Right forelimb (tissue), 1 donor: ENCODE data around the gene LARGE1.

Experiments used
- DNase-seq: peaks from one replicate; pipeline ENCODE4 v3.0.0-alpha.2; 2018

Gene LARGE1

GRCh38 chr22:33337524-33337923 is 582.8 kb downstream of the LARGE1 start:
- DNase-seq = no peak

GRCh38 chr22:33335611-33336279 is 584.5 kb downstream of the LARGE1 start:
- DNase-seq = no peak

- no peak for DNase-seq
These were observed 587.7 kb downstream of the LARGE1 start for GRCh38 chr22:33332538-33332937.

- DNase-seq = no peak
These were observed 589.3 kb downstream of the LARGE1 start for GRCh38 chr22:33331017-33331416.

GRCh38 chr22:33330534-33330933 is 589.7 kb downstream of the LARGE1 start:
- DNase-seq = no peak

GRCh38 chr22:33329398-33329797 is 590.9 kb downstream of the LARGE1 start:
- DNase-seq = no peak

GRCh38 chr22:33328789-33329296 is 591.4 kb downstream of the LARGE1 start:
- DNase-seq = no peak

- DNase-seq = no peak
These were observed 592.9 kb downstream of the LARGE1 start for GRCh38 chr22:33327348-33327860.

GRCh38 chr22:33326540-33327295 is 593.6 kb downstream of the LARGE1 start:
- no peak for DNase-seq

GRCh38 chr22:33325232-33326004 is 594.9 kb downstream of the LARGE1 start:
- no peak for DNase-seq

- no peak for DNase-seq
These were observed 596.0 kb downstream of the LARGE1 start for GRCh38 chr22:33324228-33324627.

- no peak for DNase-seq
These were observed 598.8 kb downstream of the LARGE1 start for GRCh38 chr22:33321466-33321865.

- DNase-seq = no peak
These were observed 604.3 kb downstream of the LARGE1 start for GRCh38 chr22:33315954-33316353.

- no peak for DNase-seq
These were observed 605.2 kb downstream of the LARGE1 start for GRCh38 chr22:33315117-33315516.

GRCh38 chr22:33314316-33314715 is 606.0 kb downstream of the LARGE1 start:
- DNase-seq = no peak

GRCh38 chr22:33303099-33303498 is 617.2 kb downstream of the LARGE1 start:
- DNase-seq = no peak

- DNase-seq = no peak
These were observed 617.7 kb downstream of the LARGE1 start for GRCh38 chr22:33302549-33302948.

GRCh38 chr22:33302049-33302545 is 618.2 kb downstream of the LARGE1 start:
- peak; percentile 87 for DNase-seq

- DNase-seq = no peak
These were observed 620.1 kb downstream of the LARGE1 start for GRCh38 chr22:33300165-33300564.

- no peak for DNase-seq
These were observed 620.9 kb downstream of the LARGE1 start for GRCh38 chr22:33299245-33299956.

- DNase-seq = no peak
These were observed 623.3 kb downstream of the LARGE1 start for GRCh38 chr22:33296941-33297340.

GRCh38 chr22:33288078-33288477 is 632.2 kb downstream of the LARGE1 start:
- DNase-seq = no peak
